Heart left ventricle (tissue), 16 donors: ENCODE data around the gene SMC1B. TPM values are rescaled to one million over a fixed set of nuclear protein-coding genes. Genes with fewer than 3 reads are reported as not detected.

Source experiments
- ATAC-seq, 4 donors: fragments of 200-7000 bp; cut with Tn5 transposase; one replicate each; pipeline ENCODE4 v1.9.1; 2020 to 2022; ENCODE audit warnings: moderate library complexity in 4 of 4, mild to moderate bottlenecking in 3 of 4, moderate number of reproducible peaks in 1 of 4
- DNase-seq, 5 donors: peaks; one replicate each; pipeline ENCODE4 v3.0.0-alpha.2; 2020
- H3K27ac ChIP-seq, 12 donors: fragments of 200-600 bp; sonication (generic) in 4 of 12; one replicate each; pipeline versions ENCODE4 v1.5.0 to v1.8.0; 2016 to 2022; ENCODE audit warnings: mild to moderate bottlenecking in 2 of 12
- H3K27me3 ChIP-seq, 9 donors: fragments of 200-600 bp; sonication (generic) in 2 of 9; one replicate each; pipeline versions ENCODE4 v1.5.1 to v1.8.0; 2016 to 2022; ENCODE audit warnings: mild to moderate bottlenecking in 3 of 9
- H3K36me3 ChIP-seq, 9 donors: fragments of 200-600 bp; sonication (generic) in 2 of 9; one replicate each; pipeline versions ENCODE4 v1.5.0 to v1.8.0; 2018 to 2022; ENCODE audit warnings: mild to moderate bottlenecking in 2 of 9
- H3K4me1 ChIP-seq, 12 donors: fragments of 200-600 bp; sonication (generic) in 4 of 12; one replicate each; pipeline versions ENCODE4 v1.5.0 to v1.8.0; 2016 to 2022; ENCODE audit warnings: mild to moderate bottlenecking in 3 of 12
- H3K4me3 ChIP-seq, 12 donors: fragments of 200-600 bp; sonication (generic) in 4 of 12; one replicate each; pipeline versions ENCODE4 v1.5.0 to v1.8.0; 2017 to 2022; ENCODE audit warnings: mild to moderate bottlenecking in 9 of 12, moderate library complexity in 4 of 12
- H3K9me3 ChIP-seq, 12 donors: fragments of 200-600 bp; sonication (generic) in 4 of 12; one replicate each; pipeline versions ENCODE4 v1.5.0 to v1.8.0; 2016 to 2022; ENCODE audit warnings: mild to moderate bottlenecking in 1 of 12
- CTCF ChIP-seq, 12 donors: fragments of 200-600 bp; sonication (generic) in 4 of 12; IDR thresholded peaks; one replicate each; pipeline versions ENCODE4 v1.5.0 to v1.8.0; 2018 to 2022; ENCODE audit warnings: antibody characterized with exemption in 12 of 12, mild to moderate bottlenecking in 5 of 12
- POLR2A ChIP-seq, 2 donors: fragments of 450-650 bp; IDR thresholded peaks; one replicate each; pipeline ENCODE4 v1.6.1; 2017; ENCODE audit warnings: antibody characterized with exemption in 2 of 2, mild to moderate bottlenecking in 2 of 2, moderate library complexity in 2 of 2
- WGBS, 4 donors: extraction: QIAGEN DNeasy Blood & Tissue Kit in 2 of 4; methylation state at CpG; one replicate each; pipeline versions ENCODE4 v1.1.5 to v1.1.7; 2013 to 2018; 5-methylcytosine and 5-hydroxymethylcytosine counted together
- intact Hi-C, 10 donors: fragments of 100-400 bp; cut with DNase I; formaldehyde crosslinking; loops; one replicate each; pipeline versions ENCODE4 v1.11.1 to v1.14.2; 2022
- polyA plus RNA-seq, 2 donors: library from polyadenylated mRNA; stranded (reverse); fragments of 200-250 nt; gene quantifications; one replicate each; pipeline ENCODE4 v1.2.3, GENCODE V29; 2013
- total RNA-seq, 9 donors: library from RNA; depleted of rRNA in 2 of 9; stranded (reverse); fragments of >200 nt in 2 of 9; fragmentation: NEBNext Ultra II Directional in 3 of 9; extraction: Animal tissue kit (Norgen Biotek cat#: 25700) in 3 of 9; gene quantifications; one replicate each; pipeline versions ENCODE4 v1.1.0 to v1.2.4, GENCODE V29; 2016 to 2023
- donor health status: ischemic (EF 13 %, LVEDD 7.1; RV severe dilation, severe dysfunction).
- donor health status: healthy with polysubstance abuse.
- donor health status: DM: no; HTN: yes; CAD: no.
- donor health status: DM: no; HTN: no; CAD: no.
- donor health status: ischemic (EF 25% LVEDD 6.9; RV normal size, moderate dysfunction).
- donor health status: ischemic (EF 25% LVEDD 5.7; RV mildly dilated, moderate dysfunction).
- donor health status: healthy.
- donor health status: DM: yes; HTN: yes; CAD: no.
- donor health status: ischemic (EF 35%, LVEDD 5.7; RV mildly dilated, moderate dysfunction).
- donor health status: nonischemic (EF 11% LVEDD 7.7; RV severe dilation, severe dysfunction).
- donor health status: DM: yes; HTN: yes; CAD: no.
- donor health status: PGD.
- donor health status: ischemic (EF 29% LVEDD 5.4; RV normal size, mild dysfunction).
- donor health status: nonischemic (EF 23%, LVEDD 6.1; RV moderate dilation, normal function).

Gene SMC1B
- total and polyA plus RNA-seq, 11 donors, result not detected

- Histone ChIP-seq H3K27ac (peak overlapping the region in 4 of 12 donors; percentile 7 to 43 (median 30)), H3K36me3 (no peaks in the 10 kb centered on the region), H3K27me3 (no peaks in the 10 kb centered on the region), H3K4me3 (no peak overlapping the region), H3K4me1 (peaks cover 0 to 63% (median 46%) of the 10 kb centered on the region in 12 donors), H3K9me3 (no peaks in the 10 kb centered on the region)
- 45 to 55% (median 49%) methylated on average over 8 of the region's 8 CpGs for WGBS, 4 donors
- intact Hi-C loops, result loop anchor here in 5 of 10 donors (2.0 to 10.0 kb wide), 4 partner anchors 42 to 121 kb away; partner anchors contain the start of genes RIBC2 (in 1 of the 5) and SMC1B (in 1 of the 5)
- ATAC-seq (no peak), DNase-seq (no peak)
- TF ChIP-seq CTCF (IDR thresholded peaks at IDR 0.05) (no peak), POLR2A (IDR thresholded peaks at IDR 0.05) (no peak)
Observed at GRCh38 chr22:45314054-45314721, 99.2 kb downstream of the SMC1B start.

GRCh38 chr22:45312856-45313255 lies 100.5 kb downstream of the SMC1B start:
- no peak overlapping the region for H3K27ac ChIP-seq
- WGBS, 4 donors, result 64 to 90% (median 76%) methylated on average over 4 of the region's 4 CpGs
- no peak for ATAC-seq
- H3K9me3 ChIP-seq, result no peaks in the 10 kb centered on the region
- no peak for DNase-seq
- peaks cover 0 to 55% (median 36%) of the 10 kb centered on the region in 12 donors for H3K4me1 ChIP-seq
- no peak overlapping the region for H3K4me3 ChIP-seq
- TF ChIP-seq CTCF (IDR thresholded peaks at IDR 0.05) (no peak), POLR2A (IDR thresholded peaks at IDR 0.05) (no peak)
- H3K36me3 ChIP-seq, result no peaks in the 10 kb centered on the region
- intact Hi-C loops, result loop anchor here in 4 of 10 donors (5.0 to 10.0 kb wide), 3 partner anchors 41 to 122 kb away; partner anchors contain the start of genes RIBC2 (in 1 of the 4) and SMC1B (in 1 of the 4)
- H3K27me3 ChIP-seq, result no peaks in the 10 kb centered on the region

GRCh38 chr22:45312415-45312814 lies 101.0 kb downstream of the SMC1B start:
- no peak overlapping the region for H3K27ac ChIP-seq
- no peaks in the 10 kb centered on the region for H3K36me3 ChIP-seq
- H3K9me3 ChIP-seq, result no peaks in the 10 kb centered on the region
- no peak for DNase-seq
- 81 to 91% (median 88%) methylated on average over 8 of the region's 8 CpGs for WGBS, 4 donors
- H3K4me3 ChIP-seq, result no peak overlapping the region
- no peak for ATAC-seq
- H3K27me3 ChIP-seq, result no peaks in the 10 kb centered on the region
- intact Hi-C loops, result loop anchor here in 4 of 10 donors (5.0 to 10.0 kb wide), 3 partner anchors 40 to 122 kb away; partner anchors contain the start of genes RIBC2 (in 1 of the 4) and SMC1B (in 1 of the 4)
- peaks cover 0 to 50% (median 31%) of the 10 kb centered on the region in 12 donors for H3K4me1 ChIP-seq
- TF ChIP-seq POLR2A (IDR thresholded peaks at IDR 0.05) (no peak), CTCF (IDR thresholded peaks at IDR 0.05) (no peak)

- ATAC-seq, result no peak
- peaks cover 0 to 37% (median 21%) of the 10 kb centered on the region in 12 donors for H3K4me1 ChIP-seq
- no peaks in the 10 kb centered on the region for H3K36me3 ChIP-seq
- TF ChIP-seq POLR2A (IDR thresholded peaks at IDR 0.05) (no peak), CTCF (IDR thresholded peaks at IDR 0.05) (no peak)
- peak overlapping the region in 8 of 12 donors; percentile 67 to 90 (median 85) for H3K27ac ChIP-seq
- intact Hi-C loops, result loop anchor here in 4 of 10 donors (5.0 to 10.0 kb wide), 3 partner anchors 39 to 124 kb away; partner anchors contain the start of genes RIBC2 (in 1 of the 4) and SMC1B (in 1 of the 4)
- H3K9me3 ChIP-seq, result no peaks in the 10 kb centered on the region
- no peak for DNase-seq
- no peaks in the 10 kb centered on the region for H3K27me3 ChIP-seq
- peak overlapping the region in 11 of 12 donors; percentile 77 to 99 (median 92) for H3K4me3 ChIP-seq
- WGBS, 4 donors, result 52 to 59% (median 57%) methylated on average over 14 of the region's 14 CpGs
Observed at GRCh38 chr22:45310977-45311531, 102.3 kb downstream of the SMC1B start.
